ENCODE measurements around the gene IGLL5.

The IGLL5 gene

GRCh38 chr22:22923379-22923778, 35.8 kb downstream of the IGLL5 start:
- no peak overlapping the region for H3K27ac ChIP-seq
- TF ChIP-seq CTCF (conservative IDR thresholded peaks at IDR 0.05): no peak

- no peak overlapping the region for H3K27ac ChIP-seq
- no peak for TF ChIP-seq CTCF (conservative IDR thresholded peaks at IDR 0.05)
Measured at GRCh38 chr22:22923930-22924329, 36.3 kb downstream of the IGLL5 start.

GRCh38 chr22:22924369-22925145, 36.9 kb downstream of the IGLL5 start:
- no peak overlapping the region for H3K27ac ChIP-seq
- TF ChIP-seq CTCF (conservative IDR thresholded peaks at IDR 0.05): no peak

- TF ChIP-seq CTCF (conservative IDR thresholded peaks at IDR 0.05): no peak
- no peak overlapping the region for H3K27ac ChIP-seq
Measured at GRCh38 chr22:22925146-22925804, 37.7 kb downstream of the IGLL5 start.

- no peak overlapping the region for H3K27ac ChIP-seq
- TF ChIP-seq CTCF (conservative IDR thresholded peaks at IDR 0.05): no peak
Measured at GRCh38 chr22:22925805-22926369, 38.3 kb downstream of the IGLL5 start.

- TF ChIP-seq CTCF (conservative IDR thresholded peaks at IDR 0.05): no peak
- no peak overlapping the region for H3K27ac ChIP-seq
Measured at GRCh38 chr22:22926370-22927195, 39.0 kb downstream of the IGLL5 start.
